ENCODE measurements around the gene LLCFC1.
"Not testable (repeated sequence)": the region's sequence is repeated elsewhere in the genome, so short reads cannot be mapped to it uniquely, and the experiment has no call there.

Gene LLCFC1

DNA sequence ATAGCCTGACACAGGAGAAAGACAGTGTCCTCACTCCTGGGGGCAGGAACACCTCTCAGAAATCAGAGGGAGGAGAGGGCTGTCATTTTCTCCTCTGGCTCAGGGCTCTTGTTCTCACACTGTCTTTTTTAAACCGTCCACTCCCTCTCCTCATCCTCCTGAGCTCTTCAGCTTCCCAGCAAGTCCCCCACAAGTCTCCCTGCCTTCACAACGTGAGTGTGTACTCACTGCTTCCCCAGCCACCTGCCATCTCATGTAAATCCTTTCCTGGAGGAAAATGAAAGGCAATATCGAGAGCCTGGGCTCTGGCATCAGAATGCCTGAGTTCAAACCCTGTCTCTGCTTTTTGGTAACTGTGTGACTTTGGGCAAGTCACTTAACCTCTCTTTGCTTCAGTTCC, 5.7 kb downstream of the LLCFC1 start:
- DNase-seq = no peak

DNA sequence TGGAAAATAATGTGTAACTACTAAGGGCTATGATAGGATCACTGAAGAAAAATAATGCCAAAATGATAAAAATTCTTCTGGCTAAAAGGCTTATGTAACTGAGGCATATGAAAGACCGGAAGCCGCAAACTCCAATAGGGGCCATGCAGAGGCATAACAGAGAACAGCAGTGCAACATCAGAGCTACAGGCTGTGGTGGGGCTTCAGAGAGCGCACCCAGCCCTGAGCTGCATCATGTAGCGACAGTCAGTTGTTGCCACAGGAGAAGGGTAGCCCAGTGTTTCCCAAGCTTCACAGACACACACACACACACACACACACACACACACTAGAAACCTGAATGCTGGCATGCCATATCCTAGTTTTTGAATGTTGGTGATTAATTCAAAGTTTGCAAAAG, 9.3 kb downstream of the LLCFC1 start:
- no peak for DNase-seq

DNA sequence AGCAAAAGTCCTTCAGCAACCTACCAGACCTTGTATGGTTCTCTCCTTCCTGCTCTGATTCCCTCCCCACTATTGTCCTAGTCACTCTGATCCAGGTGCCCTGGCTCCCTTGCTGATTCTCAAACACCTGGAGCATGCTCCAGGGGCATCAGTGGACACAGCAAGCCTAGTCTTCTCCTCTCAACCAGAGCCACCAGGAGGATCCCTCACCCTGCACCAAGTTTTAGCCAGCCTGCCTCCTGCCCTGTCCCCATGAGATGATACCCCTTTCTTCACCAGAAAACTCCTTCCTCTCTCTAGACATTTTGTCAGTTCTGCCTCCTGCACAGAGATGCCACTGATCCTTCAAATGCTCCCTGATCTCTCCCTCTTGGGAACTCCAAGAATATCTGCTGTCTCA, 11.0 kb downstream of the LLCFC1 start:
- no peak for DNase-seq

DNA sequence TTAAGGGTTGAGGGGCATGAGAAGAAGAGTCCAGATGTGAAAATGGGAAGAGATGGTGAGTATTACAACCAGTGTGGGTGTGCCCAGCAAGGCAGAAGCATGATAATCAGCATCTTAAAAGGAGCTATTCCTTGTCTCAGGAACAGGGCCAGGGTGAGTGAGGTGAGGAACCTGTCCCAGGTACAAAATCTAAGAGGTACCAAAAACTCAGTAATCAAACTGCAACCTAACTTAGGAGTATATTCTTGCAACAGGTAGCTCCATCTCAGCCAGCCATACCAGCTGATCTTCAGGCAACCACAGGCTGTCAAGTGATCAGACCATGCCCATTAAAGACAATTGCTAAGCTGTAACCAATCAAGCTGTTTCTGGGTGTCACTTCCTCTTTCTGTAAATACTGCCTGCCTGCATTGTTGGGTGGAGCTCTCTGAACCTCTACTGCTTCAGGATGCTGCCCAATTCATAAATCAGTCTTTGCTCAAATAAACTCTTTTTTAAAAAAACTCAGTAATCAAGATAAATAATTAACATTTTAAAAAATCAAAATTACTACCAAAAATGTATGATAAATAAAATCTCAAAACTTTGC, 15.5 kb downstream of the LLCFC1 start:
- DNase-seq = no peak

DNA sequence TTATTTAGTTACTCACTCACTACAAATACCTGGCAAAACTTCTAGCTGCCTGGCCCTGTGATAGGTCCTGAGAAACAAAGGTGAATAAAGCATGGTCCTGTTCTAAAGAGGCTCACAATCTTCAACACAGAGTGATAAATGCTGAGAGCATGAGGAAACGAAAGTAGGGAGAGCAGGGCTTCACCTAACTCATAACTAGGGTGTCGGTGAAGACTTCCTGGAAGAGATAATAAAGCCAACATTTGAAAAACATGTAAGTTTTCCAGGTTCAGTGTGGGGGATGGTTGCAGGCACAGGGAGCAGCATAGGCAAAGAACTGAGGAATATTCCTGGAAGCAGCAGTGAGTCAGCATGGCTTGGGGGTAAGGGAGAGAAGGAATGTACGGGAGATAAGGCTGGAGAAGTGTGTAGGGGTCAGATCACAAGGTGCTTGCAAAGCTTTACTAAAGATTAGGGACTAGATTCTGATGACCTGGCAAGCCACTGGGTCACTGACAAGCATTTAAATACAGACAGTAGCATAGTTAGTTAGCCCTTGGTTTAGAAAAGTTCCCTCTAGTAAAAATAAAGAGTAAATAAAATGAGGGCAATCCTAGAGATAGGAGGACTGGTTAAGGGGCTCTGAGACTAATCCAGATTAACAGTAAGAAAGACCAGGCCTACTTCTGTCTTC, 17.8 kb downstream of the LLCFC1 start:
- no peak for DNase-seq

DNA sequence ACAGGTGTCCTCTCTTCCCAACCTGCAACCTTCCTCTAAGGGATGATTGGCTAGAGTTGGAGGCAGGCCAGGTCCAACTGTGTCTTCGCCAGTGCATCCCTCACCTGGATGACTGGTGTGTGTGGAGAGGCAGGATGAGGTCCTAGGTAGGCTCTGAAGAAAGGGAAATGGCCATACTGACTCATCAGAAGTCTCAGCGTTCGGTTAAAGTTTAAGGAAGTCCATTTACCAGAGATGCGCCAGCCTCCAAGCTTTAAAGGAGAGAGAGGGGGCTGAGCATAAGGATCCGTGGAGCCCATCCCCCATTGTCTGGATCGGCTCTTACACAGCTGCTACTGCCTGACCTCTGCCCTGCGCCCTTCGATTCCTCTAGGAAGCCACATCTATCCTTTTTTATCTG, 18.4 kb downstream of the LLCFC1 start:
- DNase-seq = no peak

DNA sequence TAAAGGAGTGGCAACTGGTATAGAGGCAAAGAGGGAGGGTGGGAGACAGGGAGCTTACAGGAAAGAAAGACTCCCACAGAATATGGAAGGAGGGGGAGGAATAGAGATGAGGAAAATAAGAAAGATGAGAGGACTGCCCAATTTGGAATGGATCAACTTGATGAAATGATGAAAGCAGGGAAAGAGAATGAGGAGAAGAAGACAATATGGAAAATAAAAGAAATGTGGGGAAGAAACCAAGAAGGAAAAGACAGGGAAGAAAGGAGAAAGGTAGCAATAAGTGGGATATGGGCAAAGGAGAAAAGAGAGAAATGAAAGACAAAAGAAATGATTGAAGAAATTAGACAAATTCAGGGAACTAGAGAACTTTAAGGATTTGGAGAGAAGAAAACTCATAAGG, 19.9 kb downstream of the LLCFC1 start:
- DNase-seq = no peak

DNA sequence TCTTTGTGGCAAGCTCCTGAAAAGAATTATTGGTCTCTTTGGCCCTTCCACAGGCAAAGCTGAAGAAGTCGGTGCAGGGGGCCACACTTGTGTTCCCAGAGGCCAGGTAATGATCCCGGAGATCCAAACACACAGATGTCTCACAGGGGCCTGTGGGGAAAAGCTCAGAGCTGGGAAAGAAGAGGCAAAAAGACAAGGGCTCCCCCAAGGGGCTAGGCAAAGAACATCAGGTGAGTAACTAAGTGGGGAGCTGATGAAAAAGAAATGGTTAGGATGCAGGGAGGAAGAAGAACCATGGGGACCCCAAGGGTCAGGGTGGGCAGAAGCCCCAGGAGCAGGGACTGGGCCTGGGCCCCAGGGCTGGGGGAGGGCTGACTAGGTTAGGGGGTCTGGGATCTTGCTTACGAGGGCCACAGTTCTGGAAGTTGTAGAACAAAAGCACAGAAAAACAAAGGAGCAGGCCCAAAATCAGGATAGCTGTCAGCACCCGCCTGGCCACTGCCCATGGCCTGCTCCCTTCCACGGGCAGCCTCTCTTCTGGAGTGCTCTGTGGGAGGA, 21.8 kb downstream of the LLCFC1 start:
- no peak for DNase-seq

DNA sequence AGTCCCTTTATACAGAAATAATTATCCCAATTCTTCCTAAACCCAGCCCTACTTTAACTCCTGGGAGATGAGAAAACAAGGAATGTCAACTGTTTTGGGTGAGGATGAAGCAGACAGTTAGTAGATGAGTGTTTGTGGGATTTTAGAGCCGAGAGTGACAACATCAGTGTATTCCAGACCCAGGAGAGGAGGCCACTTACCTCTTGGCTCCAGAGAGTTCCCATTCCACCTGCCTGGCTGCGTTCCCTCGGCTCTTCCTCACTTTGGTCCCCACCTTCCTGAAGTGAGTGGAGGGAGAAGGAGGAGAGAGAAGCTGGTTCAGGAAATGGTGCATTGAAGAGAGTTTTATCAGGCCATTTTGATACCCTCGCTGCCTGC, 22.3 kb downstream of the LLCFC1 start:
- DNase-seq = no peak

DNA sequence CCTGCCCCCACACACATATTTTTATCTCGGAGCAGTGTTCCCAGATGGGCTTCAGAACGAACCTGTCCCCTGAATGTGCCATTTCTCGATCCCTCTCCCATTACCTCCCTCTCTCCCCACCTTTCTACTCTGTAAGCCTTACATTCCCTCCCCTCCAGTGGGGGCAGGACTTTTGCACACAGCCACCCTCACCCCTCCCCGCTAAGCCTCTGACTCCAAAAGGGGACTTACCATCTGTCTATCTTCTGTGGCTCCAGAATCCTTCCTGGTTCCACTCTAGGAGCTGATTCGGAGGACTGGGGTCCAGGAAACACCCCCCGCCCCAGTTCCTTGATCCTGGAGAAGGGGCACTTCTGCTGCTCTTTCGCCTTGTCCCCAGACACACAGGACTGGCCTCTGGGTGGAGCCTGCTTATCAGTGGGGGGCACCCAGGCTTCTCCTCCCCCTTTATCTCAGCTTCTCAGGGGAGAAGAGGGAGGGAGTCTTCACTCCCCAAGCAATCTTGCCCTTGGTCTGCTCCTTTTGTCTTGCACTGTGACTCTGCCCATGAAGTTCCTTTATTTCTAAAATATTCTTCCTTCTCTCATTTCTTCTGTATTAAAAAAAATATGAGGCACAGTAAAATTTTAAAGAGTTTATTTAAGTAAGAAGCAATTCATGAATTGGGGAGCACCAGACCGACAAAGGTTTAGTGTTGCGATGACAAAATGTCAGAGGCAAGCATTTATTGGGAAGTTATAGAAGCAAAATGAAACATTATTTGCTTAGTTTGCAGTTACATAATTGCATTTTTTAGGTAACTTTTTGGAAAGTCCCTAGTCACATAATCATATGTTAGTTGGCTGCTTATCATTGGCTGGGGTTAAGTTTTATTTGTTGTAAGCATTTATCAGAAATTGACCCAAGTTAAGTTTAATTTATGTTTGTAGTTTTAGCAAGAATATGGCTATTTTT, 23.0 kb downstream of the LLCFC1 start, which contains the start of gene KEL:
Gene KEL, minus strand, starts transcription at position 391 of the 954 bp plus-strand sequence. Its CDS starts 157 bp downstream, at position 234.
- no peak for DNase-seq

DNA sequence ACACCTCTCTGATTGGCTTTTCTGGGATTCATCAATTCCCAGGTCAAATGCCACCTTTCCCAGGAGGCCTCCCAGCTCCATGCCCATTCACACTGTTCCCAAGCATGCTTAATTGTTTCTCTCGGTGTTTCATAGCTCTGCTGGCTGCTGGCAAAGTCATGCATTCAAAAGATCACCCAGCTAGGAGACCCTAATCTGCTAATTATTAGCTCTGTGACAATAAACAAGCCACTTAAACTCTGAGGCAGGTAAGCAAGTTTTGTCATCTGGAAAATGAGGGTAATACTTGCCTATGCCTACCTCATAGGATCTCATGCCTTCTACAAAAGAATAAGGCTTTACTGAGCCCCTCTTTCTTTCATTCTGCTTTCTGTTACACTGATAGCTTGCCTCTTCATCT, 23.7 kb downstream of the LLCFC1 start:
- DNase-seq = no peak

DNA sequence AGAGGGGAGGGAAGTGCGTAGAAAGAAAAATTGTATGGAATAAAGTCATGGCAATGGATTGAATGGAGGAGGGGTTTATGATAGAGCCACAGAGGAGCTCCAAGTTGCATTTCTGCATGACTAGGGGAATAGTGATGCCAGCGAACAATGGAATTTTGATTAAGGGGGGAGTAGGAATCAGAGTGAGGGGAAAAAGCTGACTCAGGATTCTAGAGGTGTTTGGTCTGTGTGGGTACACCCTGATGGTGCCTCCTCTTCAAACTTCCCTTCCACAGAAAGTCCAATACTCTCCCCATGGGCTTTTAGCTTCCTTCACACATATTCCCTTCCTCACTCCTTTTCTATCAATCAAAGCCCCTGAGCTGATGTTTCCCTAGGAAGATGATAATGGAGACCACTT, 24.7 kb downstream of the LLCFC1 start:
- no peak for DNase-seq

DNA sequence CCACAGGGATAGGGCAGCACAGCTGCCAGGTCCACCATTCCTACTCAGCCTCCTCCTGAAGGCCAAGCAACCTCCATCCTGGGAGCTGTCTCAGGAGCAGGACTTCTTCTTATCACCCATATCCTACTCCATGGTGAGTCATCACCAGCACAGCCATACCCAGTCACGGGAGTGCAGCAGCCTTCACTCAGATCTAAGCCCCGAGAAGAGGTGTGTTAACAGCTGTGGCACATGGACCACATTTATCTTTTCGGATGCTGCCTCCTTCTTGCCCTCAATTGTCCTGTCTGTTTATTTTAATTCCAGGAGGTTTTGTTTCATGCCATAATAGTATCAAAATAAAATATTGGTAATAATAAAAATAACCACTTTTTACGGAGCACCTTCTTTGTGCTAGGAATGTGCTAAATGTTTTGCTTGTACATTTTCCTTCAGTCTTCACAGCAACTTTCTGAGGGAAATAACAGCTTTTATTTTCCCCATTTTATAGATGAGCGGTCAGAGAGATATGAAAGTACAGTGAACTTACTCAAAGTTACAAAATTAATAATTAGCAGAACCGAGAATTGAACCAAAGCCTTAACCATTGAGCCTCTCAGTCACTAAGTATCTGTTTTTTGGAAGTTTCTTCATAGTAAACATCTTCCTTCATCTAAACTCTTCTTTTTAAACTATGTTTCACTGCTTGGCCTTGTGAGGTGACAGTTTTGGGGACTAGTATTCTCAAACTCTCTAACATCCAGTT, 25.4 kb downstream of the LLCFC1 start:
- DNase-seq = no peak

DNA sequence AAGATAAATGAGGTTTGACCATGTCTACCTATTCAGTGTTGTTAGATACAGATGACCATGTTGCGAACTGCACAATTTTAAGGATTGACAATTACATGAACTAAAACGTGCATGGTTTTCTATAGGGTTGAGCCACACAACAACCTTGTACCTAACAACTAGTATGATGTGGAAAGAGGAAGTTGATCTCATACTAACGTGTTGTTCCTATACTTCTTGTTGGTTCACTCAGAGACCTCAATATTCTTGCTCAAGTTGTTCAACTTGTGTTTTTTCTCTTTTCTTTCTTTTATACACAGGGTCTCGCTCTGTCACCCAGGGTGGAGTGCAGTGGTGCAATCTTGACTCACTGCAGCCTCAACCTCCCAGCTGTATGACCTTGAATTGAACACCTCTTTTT, 28.9 kb downstream of the LLCFC1 start:
- DNase-seq = no peak

DNA sequence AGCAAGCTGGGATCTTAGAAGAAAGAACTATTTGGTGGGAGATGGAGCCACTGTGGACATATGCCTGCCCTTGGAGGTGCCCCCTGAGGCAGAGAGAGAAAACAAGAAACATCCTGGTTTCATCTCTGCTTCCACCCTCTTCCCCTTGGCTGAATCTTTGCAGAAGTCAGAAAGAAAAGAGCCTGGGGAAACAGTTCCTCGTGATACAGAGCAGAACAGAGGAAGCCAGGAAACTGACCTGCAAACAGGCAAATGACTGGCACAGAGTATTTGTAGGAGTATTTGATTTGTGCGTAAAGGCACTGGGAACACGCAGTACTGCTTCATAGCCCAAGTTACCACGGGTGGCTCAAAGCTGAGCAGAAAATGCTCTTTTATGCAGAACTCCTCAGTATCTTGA, 29.9 kb downstream of the LLCFC1 start:
- DNase-seq = no peak

DNA sequence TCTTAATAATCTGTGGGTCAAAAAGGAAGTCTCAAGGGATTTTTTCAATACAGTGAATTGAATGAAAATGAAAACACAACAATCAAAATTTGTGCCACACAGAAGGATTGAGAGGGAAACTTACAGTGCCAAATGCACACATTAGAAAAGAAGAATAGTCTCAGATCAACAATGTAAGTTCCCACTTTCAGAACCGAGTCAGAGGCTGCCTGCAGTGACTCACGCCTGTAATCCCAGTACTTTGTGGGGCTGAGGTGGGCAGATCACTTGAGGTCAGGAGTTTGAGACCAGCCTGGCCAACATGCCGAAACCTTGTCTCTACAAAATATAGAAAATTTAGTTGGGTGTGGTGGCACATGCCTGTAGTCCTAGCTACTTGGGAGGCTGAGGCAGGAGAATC, 35.3 kb downstream of the LLCFC1 start:
- DNase-seq = no peak

DNA sequence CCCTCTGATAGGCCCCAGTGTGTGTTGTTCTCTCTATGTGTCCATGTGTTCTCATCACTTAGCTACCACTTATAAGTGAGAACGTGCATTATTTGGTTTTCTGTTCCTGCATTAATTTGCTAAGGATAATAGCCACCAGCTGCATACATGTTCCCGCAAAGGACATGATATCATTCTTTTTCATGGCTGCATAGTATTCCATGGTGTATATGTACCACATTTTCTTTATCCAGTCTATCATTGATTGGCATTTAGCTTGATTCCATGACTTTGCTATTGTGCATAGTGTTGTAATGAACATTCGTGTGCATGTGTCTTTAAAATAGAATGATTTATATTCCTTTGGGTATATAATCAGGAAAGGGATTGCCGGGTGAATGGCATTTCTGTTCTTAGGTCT, 39.1 kb downstream of the LLCFC1 start:
- DNase-seq = not testable (repeated sequence)

DNA sequence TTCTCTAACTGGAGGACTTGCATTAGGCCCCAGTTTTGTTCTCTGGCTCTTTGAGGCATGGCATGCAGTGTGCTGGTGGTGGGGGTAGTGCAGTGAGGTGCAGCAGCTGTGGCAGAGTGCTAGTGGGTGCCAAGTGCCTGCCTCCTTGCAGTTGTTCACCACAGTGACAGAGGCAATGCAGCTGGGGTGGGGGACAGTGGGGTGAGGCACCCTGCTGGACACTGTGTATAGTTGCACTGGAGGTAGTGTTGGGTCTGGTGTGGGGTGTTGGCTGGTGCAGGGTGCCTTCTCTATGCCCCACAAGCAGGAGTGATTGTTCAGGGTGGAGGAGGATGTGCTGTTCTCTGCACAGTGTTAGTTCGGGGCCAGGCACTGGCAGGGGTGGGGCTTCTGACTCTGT, 44.5 kb downstream of the LLCFC1 start:
- no peak for DNase-seq

DNA sequence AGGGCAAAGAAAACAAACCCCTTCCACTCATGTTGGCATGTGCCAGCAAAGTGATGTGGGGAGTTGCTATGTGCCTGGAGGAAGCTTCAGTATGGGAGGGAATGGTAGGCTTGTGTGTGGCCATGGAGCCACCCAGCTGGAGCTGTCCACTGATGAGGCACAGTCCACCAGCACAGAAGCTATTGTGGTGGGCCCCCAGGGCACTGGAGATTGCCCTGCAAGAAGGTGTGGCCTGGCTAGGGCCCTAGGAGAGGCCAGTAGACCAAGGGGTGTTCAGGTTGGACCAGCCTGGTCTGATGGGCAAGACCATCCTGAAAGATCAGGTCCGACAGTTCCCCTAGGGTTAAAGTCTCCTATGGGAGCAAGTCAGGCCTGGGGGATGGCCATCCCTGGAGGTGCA, 45.0 kb downstream of the LLCFC1 start:
- no peak for DNase-seq

Data from activated naive CD4-positive, alpha-beta T cell treated with Interleukin-2 at 50 U/mL for 16 hours (primary cell).